ENCODE results near the gene COG5.
"Not testable (repeated sequence)": the region's sequence is repeated elsewhere in the genome, so short reads cannot be mapped to it uniquely, and the experiment has no call there.

COG5 gene

GRCh38 chr7:107224374-107225223, 339.1 kb downstream of the COG5 start:
- no peak for DNase-seq (ENCODE audit: low read depth in 2 of 2)

GRCh38 chr7:107220806-107221205, 342.9 kb downstream of the COG5 start:
- not testable (repeated sequence) for DNase-seq (ENCODE audit: low read depth in 2 of 2)

GRCh38 chr7:107220356-107220755, 343.4 kb downstream of the COG5 start:
- no peak for DNase-seq (ENCODE audit: low read depth in 2 of 2)

GRCh38 chr7:107219563-107220244, 344.0 kb downstream of the COG5 start:
- no peak for DNase-seq (ENCODE audit: low read depth in 2 of 2)

- DNase-seq (ENCODE audit: low read depth in 2 of 2) = no peak
Measured at GRCh38 chr7:107213945-107214344, 349.8 kb downstream of the COG5 start.

GRCh38 chr7:107213193-107213788, 350.4 kb downstream of the COG5 start:
- DNase-seq (ENCODE audit: low read depth in 2 of 2) = no peak

GRCh38 chr7:107212725-107213124, 351.0 kb downstream of the COG5 start:
- no peak for DNase-seq (ENCODE audit: low read depth in 2 of 2)

- no peak for DNase-seq (ENCODE audit: low read depth in 2 of 2)
Measured at GRCh38 chr7:107210400-107210799, 353.3 kb downstream of the COG5 start.

- DNase-seq (ENCODE audit: low read depth in 2 of 2) = no peak
Measured at GRCh38 chr7:107209565-107209964, 354.2 kb downstream of the COG5 start.

GRCh38 chr7:107208563-107208962, 355.2 kb downstream of the COG5 start:
- DNase-seq (ENCODE audit: low read depth in 2 of 2) = no peak

- DNase-seq (ENCODE audit: low read depth in 2 of 2) = no peak
Measured at GRCh38 chr7:107208024-107208521, 355.6 kb downstream of the COG5 start.

GRCh38 chr7:107207459-107207858, 356.3 kb downstream of the COG5 start:
- no peak for DNase-seq (ENCODE audit: low read depth in 2 of 2)

- no peak for DNase-seq (ENCODE audit: low read depth in 2 of 2)
Measured at GRCh38 chr7:107206706-107207105, 357.0 kb downstream of the COG5 start.

GRCh38 chr7:107206136-107206535, 357.6 kb downstream of the COG5 start:
- no peak for DNase-seq (ENCODE audit: low read depth in 2 of 2)

- DNase-seq (ENCODE audit: low read depth in 2 of 2) = no peak
Measured at GRCh38 chr7:107203607-107204006, 360.1 kb downstream of the COG5 start.

- no peak for DNase-seq (ENCODE audit: low read depth in 2 of 2)
Measured at GRCh38 chr7:107201795-107202450, 361.8 kb downstream of the COG5 start.

GRCh38 chr7:107196834-107197610, 366.7 kb downstream of the COG5 start:
- no peak for DNase-seq (ENCODE audit: low read depth in 2 of 2)

GRCh38 chr7:107194052-107194451, 369.7 kb downstream of the COG5 start:
- no peak for DNase-seq (ENCODE audit: low read depth in 2 of 2)

- no peak for DNase-seq (ENCODE audit: low read depth in 2 of 2)
Measured at GRCh38 chr7:107190090-107190489, 373.6 kb downstream of the COG5 start.

GRCh38 chr7:107187774-107188173, 375.9 kb downstream of the COG5 start:
- DNase-seq (ENCODE audit: low read depth in 2 of 2) = no peak

GRCh38 chr7:107186240-107186639, 377.5 kb downstream of the COG5 start:
- DNase-seq (ENCODE audit: low read depth in 2 of 2) = no peak
